Dermis microvascular lymphatic vessel endothelial cell (primary cell): ENCODE data around the gene NAA25. TPM values are rescaled to one million over a fixed set of nuclear protein-coding genes. Genes with fewer than 3 reads are reported as not detected.
"Not testable (repeated sequence)": the region's sequence is repeated elsewhere in the genome, so short reads cannot be mapped to it uniquely, and the experiment has no call there.

Experiments used
- DNase-seq, 2 donors: peaks; one replicate each; pipeline versions ENCODE4 v3.0.0 to v3.0.0-alpha.2; 2010; ENCODE audit warnings: low read depth in 2 of 2
- total RNA-seq: library from RNA; depleted of rRNA; stranded (reverse); fragments of >200 nt; gene quantifications from 2 replicates; pipeline ENCODE4 v1.2.1, GENCODE V29; 2014

The NAA25 gene
- total RNA-seq, 1 donor from 2014 or later: 14.2 TPM

DNA sequence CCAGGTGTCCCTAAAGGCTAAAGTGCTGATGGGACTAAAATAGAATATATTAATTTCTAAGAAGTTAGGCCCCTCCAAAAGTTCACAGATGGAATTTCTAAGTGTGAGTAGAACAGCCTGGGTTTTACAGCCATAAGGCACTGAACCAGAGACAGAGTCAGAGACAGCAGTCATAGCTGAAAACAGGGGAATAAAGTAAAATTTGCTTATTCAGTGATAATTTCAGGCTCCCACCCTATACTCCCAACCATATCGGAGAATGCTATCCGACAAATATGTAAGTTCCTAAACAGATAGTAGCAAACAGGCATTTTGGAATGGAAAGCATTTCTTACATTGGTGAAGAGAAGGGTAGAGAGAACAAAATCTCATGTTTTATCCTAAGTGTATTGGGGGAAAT, 45.3 kb downstream of the NAA25 start:
- DNase-seq: no peak

DNA sequence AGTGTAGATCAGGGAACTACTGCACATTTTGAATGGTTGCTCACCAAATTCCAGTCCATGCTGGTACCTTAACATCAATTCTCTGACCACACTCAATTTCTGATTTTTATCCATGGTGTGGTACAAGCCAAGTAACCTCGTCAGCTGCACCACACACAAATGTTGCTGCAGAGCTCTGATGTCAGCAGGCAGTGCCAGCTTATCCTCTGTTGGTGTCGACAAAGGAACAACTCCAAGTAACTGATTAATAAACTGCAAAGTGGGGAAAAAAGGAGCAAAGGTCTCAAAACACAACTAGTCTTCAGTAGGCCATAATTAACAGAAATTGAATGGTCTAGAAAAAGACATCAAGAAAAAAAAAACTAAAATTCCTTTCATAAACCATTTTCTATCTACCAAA, 47.4 kb downstream of the NAA25 start:
- DNase-seq: no peak

DNA sequence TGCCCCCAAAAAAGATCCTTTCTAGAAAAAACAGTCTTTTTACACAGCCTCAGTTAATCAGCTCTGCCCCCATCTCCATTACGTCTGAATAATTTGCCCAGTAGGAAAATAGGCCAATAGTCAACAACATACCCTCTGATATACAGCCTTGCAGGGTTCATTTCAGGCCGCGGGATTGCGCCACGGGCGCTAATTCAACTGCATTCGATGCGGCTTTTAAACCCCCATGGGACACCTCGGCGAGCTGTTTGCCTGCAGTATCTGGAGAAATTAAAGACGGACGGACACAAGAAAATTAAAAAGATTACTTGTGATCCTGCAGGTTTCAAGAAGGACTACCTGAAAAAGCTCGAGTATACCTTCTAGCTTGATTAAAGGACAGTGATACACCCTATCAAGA, 59.2 kb downstream of the NAA25 start:
- no peak for DNase-seq

DNA sequence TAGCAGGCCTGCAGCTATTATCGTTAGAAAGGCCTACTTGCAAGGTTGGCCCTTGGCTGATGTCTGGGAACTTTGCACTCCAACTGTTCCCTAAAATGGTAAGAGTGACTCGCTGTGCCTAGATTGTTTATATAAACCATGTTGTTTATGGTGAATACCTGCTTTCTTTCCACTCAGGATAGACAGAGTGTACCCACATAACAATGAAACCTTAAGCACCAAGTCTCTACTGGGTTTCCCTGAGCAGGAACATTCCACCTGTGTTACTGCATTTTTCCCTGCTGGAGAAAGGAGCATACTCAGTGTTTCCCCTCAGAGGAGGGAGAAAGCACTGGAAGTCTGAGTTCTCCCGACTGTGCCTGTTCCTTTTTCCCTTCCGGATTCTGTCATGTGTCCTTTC, 62.6 kb downstream of the NAA25 start:
- no peak for DNase-seq

DNA sequence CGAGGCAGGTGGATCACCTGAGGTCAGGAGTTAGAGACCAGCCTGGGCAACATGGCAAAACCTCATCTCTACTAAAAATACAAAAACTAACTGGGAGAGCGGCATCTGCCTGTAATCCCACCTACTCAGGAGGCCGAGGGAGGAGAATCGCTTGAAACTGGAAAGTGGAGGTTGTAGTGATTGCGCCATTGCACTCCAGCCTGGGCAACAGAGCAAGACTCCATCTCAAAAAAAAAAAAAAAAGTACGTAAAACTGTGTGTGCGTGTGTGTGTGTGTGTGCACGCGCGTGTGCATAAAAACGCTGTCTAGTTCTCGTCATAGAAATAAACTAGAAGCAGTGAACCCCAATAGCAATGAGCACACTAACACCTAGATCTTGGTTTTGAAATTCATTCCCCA, 72.0 kb downstream of the NAA25 start:
- not testable (repeated sequence) for DNase-seq

DNA sequence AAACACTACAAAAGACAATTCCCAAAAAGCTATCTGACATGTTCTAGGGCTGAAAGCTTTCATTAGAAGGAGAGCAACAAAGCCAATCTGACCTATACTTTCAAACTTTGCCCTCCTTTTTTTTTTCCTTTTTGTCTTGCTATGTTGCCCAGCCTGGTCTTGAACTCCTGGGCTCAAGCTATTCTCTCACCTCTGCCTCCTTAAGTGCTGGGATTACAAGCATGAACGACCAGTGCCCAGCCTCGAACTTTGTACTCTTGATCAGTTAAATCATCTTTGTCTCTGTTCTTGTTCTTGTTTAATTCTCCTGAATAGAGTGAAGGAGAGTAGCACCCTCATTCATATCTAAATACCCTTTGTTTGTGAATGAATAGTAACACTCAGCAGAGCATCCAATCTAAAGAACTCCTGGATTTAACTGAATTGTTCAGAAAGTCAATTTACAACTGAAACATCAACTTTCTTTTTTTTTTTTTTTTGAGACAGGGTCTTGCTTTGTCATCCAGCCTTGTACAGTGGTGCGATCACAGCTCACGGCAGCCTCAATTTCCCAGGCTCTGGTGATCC, 73.3 kb downstream of the NAA25 start:
- DNase-seq: no peak

DNA sequence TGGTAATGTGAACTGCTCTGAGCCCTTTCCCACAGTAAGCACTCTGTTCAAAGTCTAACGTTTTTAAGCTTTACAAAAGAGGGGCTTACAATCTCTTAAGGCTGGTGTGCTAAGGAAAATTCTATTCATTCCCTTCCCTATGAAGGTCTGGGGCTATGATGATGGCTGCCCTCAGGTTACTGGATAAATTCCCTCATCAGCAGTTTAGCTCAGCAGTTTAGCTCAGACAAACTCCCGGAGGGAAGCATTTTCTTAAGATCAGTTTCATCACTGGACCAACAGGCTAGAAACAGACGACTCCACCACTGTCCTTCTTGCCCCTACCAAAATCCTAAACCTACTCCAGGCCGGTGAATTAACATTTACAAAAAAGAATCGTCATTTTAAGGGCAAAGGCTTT, 76.3 kb downstream of the NAA25 start:
- DNase-seq: no peak

DNA sequence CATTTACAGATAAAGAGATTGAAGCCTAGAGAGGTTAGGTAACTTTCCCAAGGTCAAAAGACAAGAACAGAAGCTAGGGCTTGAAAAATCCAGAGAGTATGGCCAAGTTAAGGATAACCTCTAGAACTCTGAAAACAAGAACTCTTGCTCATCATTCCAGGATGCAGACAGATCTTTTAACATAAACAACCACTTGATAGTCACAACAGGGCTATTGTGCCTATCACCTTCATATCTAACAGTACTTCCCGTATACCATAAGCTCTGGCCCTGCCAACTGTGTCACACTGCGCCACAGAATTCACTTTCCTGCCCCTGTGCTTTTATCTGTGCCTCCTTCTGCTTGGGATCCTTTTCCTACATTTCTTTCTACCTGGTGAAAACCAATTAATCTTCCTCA, 77.1 kb downstream of the NAA25 start:
- DNase-seq: peak in 1 of 2 donors; percentile 48

DNA sequence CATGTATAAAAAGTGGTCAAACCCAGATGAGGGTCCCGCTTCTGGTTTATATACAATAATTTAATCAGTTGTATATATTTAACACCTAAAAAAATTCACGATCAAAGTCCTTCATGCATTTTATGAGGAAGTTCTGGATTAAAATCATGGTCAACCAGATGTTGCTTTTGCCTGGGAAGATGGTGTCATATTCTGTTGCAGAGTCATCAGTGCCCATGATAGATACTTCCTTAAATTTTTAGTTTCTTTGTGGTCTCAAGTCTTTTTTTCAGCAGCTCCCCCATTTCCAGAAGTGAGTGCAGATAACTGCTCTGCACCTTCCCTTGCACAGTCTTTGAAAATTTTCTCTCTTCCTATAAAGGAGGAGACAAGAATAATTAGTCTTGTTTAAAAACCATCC, 79.3 kb downstream of the NAA25 start:
- no peak for DNase-seq

DNA sequence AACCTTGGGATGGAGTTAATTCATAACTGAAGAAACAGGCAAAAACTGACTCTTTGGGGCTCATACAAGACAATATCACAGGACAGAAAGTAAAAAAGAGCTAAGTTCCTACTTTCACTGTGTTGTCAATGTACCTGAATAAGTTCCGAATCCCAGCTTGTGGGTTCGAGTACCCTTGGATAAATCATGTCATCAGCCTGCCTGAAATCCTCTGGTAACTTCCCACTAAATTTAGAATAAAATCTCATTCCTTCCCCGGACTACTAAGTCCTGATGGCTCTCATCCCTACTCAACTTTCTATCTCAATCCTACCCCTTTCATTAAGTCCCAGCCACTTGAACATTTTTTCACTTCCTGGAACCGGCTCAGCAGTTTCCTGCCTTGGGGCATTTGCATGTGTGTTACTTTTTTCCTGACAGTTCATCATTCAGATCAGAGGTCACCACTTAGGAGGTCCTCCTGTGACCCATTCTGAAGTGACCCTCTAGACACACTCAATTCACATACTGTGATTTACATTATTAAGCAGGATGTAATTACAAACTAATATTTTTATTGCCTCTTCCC, 82.7 kb downstream of the NAA25 start:
- peak in 1 of 2 donors; percentile 30 for DNase-seq

DNA sequence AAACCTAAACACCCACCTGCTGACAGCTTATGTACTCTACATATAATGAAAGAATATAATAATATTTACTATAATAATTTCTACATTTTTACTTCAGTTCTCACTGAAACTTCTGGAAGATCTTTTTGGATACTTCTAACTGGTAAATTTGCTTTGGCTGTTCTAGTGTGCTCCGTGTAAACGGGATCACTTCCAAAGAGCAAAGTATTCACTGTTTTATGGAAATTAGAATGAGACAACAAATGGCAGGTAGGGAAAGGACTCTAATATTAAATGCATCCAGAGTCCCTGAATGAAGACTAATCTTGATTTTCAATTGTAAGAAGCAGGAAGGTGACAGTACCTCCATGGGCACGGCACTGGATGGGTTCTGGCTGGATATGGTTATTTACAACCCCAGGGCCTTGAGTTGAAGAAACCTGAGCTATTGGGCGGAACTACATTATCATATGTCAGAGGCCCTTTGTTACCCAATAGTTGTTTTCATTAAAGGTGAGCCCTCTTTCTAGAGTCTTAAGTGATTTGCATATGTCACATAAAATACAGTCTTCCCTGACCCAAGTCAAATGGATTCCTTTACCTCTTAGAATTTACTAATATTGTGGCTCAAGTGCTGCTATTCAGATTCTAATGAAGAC, 84.7 kb downstream of the NAA25 start:
- no peak for DNase-seq

DNA sequence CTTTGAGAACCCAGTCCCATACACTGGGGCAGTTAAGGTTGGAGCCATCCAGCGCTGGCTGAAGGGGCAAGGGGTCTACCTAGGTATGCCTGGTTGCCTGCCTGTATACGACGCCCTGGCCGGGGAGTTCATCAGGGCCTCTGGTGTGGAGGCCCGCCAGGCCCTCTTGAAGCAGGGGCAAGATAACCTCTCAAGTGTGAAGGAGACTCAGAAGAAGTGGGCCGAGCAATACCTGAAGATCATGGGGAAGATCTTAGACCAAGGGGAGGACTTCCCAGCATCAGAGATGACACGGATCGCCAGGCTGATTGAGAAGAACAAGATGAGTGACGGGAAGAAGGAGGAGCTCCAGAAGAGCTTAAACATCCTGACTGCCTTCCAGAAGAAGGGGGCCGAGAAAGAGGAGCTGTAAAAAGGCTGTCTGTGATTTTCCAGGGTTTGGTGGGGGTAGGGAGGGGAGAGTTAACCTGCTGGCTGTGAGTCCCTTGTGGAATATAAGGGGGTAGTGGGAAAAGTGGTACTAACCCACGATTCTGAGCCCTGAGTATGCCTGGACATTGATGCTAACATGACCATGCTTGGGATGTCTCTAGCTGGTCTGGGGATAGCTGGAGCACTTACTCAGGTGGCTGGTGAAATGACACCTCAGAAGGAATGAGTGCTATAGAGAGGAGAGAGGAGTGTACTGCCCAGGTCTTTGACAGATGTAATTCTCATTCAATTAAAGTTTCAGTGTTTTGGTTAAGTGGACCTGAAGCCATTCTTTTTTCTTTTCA, 86.2 kb downstream of the NAA25 start:
- DNase-seq: no peak

DNA sequence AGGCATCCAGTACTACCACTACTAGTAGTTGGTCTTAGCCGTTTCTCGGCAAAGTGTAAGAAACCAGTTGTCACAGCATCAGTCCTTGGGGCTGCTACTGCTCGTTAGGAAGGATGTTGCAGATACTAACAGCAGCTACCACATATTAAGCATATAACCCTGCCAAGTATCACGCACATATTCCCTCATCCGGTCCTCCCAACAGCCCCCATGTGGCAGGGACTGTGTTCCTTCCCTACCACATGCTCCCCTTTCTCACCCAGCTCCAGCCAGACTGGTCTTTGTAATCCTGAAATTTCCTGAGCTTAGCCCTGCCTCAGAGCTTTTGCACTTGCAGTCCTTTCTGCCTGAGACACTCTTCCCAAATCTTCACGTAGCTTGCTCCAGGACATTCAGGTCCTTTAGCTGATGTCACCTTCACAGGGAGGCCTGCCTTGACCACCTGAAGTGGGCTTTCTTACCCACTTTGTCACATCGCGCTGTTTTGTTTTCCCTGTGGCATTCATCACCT, 87.6 kb downstream of the NAA25 start:
- DNase-seq: no peak

DNA sequence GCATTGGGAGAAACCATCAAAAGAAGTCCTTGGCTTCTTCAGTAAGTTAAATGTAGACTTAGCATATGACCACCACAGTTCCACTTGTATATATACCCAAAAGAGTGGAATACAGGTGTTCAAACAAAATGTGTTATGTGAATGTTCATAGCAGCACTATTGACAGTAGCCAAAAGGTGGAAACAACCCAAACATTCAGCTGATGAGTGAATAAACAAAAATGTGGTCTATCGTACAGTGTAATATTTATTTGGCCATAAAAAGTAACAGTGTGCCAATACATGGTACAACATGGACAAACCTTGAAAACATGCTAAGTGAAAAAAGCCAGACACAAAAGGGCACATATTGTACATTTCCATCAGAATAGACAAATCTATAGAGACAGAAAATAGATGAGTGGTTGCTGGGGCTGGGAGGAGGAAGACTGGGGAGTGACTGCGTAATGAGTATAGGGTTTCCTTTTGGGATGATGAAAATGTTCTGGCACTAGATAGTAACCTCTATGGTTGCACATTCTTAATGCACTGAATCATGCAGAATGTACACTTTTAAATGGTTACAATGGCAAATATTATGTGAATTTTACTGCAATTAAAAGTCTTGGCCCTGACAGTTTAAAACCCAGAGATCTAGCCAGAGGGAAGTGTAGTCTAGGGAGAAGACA, 89.9 kb downstream of the NAA25 start:
- DNase-seq: peak in 1 of 2 donors; percentile 19

DNA sequence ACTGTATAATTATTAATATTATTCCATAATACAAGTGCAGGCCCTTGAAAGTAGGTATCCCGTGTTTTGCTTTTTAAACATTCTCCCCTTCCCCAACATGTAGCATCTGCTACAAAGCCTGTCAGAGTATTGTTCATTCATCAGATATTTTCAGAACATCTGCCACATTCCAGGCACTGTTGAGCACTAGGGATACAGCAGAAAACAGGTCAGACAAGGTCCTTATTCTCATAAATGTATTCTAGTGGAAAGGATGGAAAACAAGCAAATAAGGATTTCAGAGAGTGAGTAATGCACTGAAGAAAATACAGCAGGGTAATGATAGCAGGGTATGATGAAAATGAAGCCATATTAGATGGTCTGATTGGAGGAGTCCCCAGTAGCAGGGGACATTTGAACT, 91.5 kb downstream of the NAA25 start:
- no peak for DNase-seq

DNA sequence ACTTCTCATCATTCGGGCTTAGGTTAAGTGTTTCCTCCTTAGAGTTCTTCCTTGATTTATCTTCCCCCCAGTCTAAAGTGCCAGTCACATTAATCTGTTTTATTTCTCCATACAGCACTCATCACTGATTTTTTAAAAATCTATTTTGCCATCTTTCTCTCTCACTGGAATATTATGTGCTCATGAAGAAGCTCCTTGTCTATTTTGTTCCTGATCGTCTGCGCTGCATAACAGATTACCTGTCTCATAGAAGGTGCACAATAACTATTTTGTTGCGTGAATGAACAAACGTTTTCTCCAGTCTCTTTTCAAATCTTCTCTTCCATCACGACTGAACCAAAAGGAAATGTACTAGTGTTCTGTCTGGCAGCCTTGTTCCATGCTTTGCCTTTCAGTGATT, 92.6 kb downstream of the NAA25 start:
- DNase-seq: no peak

DNA sequence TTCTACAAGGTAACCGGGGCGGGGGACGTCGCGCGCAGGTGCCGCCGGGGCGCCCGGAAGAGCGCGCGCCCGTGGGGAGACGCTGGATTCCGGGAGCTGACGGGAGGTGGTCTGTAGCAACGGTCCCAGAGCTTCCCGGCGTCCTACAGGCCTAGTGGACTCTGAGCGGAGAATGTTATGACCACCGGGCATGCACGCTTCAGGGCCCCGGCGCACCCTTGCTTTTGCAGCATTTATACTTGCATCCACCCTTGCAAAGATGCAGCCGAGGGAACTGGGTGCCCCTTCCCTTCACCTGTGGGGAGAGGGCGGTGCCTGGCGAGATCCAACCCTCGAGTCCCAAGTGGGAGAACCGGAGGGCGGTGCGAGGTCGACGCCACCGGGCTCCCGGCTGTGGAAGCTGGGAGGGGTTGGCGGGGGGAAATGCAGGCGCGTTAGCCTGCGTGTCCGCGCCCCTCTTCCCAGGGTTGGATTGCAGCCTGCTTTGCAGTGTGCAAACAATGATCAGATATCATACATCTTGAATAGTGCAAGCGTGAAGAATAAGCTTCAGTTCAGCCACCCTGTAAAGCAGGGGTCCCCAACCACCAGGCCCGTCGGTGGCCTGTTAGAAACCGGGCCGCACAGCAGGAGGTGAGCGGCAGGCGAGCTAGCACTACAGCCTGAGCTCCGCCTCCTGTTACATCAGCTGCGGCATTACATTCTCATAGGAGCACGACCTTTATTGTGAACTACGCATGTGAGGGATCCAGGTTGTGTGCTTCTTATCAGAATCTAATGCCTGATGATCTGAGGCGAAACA, 94.8 kb downstream of the NAA25 start:
- DNase-seq: peak; percentile 77 to 90

DNA sequence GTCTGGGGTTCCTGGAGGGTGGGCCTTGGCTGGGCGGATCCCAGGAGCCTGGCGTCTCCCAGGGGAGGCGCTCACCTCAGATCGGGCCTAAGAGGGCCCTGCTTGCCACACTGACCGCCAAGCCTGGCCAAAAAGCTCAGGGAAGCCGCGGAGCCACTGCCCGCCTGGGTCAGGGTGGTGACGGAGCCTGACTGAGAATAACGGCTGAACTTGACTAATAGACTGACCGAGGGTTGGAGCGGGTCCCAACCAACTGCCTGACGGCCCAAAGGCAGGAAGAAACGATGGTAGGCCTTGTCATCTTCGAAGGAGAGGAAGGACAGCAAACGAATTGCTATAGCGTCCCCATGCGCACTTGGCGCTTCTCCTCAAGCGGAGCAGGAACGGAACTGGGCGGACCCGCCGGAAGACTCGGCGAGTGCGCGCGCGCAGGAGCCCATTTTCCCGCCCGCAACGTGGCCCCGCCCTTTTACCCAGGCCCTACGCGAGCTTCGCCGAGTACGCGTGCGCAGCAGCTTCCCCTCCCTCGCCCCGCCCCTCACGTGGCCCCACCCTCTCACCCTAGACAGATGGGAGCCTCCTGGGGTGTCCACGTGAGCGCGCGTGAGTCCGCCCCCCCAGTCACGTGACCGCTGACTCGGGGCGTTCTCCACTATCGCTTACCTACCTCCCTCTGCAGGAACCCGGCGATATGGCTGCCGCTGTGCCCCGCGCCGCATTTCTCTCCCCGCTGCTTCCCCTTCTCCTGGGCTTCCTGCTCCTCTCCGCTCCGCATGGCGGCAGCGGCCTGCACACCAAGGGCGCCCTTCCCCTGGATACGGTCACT, 95.6 kb downstream of the NAA25 start, which contains the start of the genes ERP29 and TMEM116:
Gene ERP29, plus strand, starts transcription at position 652 of the 826 bp plus-strand sequence. Its CDS starts 40 bp downstream, at position 692.
Gene TMEM116, minus strand, starts transcription at position 391 of the 826 bp plus-strand sequence. CDS start 7,895 bp downstream, outside the sequence.
- DNase-seq: peak; percentile 95 to 99

DNA sequence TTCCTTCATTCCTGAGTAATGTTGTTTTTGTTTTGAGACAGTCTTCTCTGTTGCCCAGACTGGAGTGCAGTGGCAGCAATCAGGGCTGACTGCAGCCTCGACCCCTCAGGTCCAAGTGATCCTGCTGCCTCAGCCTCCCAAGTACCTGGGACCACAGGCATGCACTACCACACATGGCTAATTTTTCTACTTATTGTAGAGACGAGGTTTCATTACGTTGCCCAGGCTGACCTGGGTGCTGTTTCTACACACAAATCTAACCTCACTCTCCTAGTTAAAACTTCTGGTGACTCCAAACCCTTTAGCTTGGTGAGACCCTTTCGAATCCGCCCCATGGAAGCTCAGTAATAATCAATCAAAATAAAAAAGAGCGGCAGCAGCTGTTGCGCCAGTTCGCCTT, 96.9 kb downstream of the NAA25 start:
- DNase-seq: no peak
